Breast epithelium (tissue), 3 donors: Measurements from ENCODE around the gene DPP3.

Experiments used
- POLR2A ChIP-seq: fragments of 450-650 bp; IDR thresholded peaks from one replicate; pipeline ENCODE4 v1.6.1; 2016; ENCODE audit warnings: antibody characterized with exemption, mild to moderate bottlenecking, moderate library complexity
- TF ChIP-seq, protein P1 (sequence below), 3 donors: fragments of 450-650 bp; IDR thresholded peaks; one replicate each; pipeline ENCODE4 v1.5.1; 2016 to 2017; ENCODE audit warnings: antibody characterized with exemption in 3 of 3, mild to moderate bottlenecking in 3 of 3, moderate library complexity in 3 of 3

DNA sequence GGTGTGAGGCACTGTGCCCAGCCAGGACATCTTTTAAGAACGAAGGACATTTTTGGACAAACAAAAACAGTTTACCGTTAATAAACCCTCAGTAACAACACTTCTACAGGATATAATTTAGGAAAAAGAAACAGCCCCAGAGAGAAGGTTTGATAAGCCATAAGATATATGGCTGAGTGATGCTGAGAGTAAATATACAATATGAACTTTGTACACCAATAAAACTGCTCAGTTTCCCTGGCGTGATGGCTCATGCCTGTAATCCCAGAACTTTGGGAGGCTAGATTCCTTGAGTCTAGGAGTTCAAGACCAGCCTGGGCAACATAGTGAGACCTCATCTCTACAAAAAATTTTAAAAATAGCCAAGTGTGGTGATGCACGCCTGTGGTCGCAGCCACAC is 18.3 kb downstream of the DPP3 start:
- TF ChIP-seq, protein P1, sequence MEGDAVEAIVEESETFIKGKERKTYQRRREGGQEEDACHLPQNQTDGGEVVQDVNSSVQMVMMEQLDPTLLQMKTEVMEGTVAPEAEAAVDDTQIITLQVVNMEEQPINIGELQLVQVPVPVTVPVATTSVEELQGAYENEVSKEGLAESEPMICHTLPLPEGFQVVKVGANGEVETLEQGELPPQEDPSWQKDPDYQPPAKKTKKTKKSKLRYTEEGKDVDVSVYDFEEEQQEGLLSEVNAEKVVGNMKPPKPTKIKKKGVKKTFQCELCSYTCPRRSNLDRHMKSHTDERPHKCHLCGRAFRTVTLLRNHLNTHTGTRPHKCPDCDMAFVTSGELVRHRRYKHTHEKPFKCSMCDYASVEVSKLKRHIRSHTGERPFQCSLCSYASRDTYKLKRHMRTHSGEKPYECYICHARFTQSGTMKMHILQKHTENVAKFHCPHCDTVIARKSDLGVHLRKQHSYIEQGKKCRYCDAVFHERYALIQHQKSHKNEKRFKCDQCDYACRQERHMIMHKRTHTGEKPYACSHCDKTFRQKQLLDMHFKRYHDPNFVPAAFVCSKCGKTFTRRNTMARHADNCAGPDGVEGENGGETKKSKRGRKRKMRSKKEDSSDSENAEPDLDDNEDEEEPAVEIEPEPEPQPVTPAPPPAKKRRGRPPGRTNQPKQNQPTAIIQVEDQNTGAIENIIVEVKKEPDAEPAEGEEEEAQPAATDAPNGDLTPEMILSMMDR (IDR thresholded peaks at IDR 0.05): no peak
- TF ChIP-seq POLR2A: no peak
